Amniotic epithelial cell (primary cell): ENCODE data around the gene ARFIP1.
"Not testable (repeated sequence)": the region's sequence is repeated elsewhere in the genome, so short reads cannot be mapped to it uniquely, and the experiment has no call there.

ENCODE experiments used
- DNase-seq: peaks from one replicate; pipeline ENCODE4 v3.0.0-alpha.2; 2010; ENCODE audit warnings: low read depth

ARFIP1 gene

DNA sequence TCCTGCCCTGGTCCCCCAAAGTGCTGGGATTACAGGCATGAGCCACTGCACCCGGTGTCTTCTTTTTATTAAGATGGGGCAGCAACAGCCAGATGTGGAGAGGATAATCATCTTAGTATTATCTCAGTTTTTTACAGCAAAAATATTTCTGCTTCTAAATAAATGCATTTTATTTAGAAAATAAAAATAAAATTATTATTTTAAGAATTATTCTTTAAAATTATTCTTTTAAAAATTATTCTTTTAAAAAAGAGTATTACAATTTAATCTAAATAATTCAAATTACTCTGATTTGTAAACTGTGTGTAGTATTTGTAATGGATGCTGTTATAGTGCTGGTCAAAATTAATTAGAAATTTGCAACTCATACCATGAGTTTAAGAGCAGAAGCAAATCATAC lies 67.6 kb downstream of the ARFIP1 start:
- no peak for DNase-seq

DNA sequence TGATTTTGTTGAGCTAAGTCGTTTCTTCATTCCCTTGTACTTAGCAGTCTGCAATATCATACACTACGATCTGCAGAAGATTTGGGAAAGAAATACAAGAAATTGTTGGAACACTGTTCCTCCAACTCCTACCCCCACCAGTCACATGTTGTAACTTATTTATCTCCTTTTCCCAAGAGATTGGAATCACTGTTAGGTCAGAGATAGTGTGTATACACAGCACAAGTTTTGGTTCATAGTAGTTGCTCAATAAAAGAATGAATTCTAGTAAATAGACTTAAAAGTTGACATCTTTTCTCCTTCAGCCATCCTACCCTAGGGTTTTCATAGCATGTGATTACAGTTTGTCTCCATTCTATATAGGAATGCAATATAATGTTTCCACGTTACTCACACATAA lies 68.8 kb downstream of the ARFIP1 start:
- DNase-seq = peak; percentile 47

- no peak for DNase-seq
Measured at GRCh38 chr4:152849350-152849749, 69.6 kb downstream of the ARFIP1 start.

GRCh38 chr4:152850377-152850776 lies 70.6 kb downstream of the ARFIP1 start:
- DNase-seq = peak; percentile 68

DNA sequence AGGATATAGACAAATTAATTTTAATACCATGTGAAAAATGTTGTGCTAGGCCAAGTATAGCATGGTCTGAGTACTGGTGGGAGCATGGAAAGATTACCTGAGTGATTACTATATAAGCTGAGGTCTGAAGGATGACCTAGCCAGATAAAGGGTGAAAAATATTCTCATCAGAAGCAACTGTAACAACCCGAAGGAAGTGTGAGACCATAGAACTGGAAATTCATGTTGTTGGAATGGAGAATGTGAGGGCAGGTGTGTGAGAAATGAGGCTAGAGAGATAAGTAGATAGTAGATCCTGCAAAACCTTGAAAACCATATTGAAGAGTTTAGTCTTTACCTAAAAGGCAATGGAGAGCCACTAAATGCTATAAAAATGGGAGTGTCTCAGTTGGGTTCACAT lies 71.5 kb downstream of the ARFIP1 start:
- DNase-seq = no peak

DNA sequence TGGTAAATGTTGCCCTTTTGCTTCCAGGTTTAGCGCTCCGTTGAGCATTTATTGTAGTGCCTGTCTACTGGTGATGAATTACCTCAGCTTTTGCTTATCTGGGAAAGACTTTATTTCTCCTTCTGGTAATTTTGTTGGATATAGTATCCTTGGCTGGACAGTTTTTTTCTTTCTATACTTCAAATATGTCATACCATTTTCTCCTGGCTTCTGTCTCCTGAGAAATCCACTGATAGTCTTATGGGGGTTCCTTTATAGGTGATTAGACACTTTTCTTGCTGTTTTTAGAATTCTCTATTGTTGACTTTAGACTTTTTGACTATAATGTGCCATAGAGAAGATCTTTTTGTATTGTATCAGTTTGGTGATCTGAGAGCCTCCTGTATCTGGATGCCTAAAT lies 73.5 kb downstream of the ARFIP1 start:
- DNase-seq = no peak

GRCh38 chr4:152854016-152854415 lies 74.3 kb downstream of the ARFIP1 start:
- not testable (repeated sequence) for DNase-seq

- no peak for DNase-seq
Measured at GRCh38 chr4:152856960-152857359, 77.2 kb downstream of the ARFIP1 start.

GRCh38 chr4:152858934-152859333 lies 79.2 kb downstream of the ARFIP1 start:
- no peak for DNase-seq

GRCh38 chr4:152860046-152860445 lies 80.3 kb downstream of the ARFIP1 start:
- no peak for DNase-seq

GRCh38 chr4:152862608-152863007 lies 82.9 kb downstream of the ARFIP1 start:
- DNase-seq = peak; percentile 50

DNA sequence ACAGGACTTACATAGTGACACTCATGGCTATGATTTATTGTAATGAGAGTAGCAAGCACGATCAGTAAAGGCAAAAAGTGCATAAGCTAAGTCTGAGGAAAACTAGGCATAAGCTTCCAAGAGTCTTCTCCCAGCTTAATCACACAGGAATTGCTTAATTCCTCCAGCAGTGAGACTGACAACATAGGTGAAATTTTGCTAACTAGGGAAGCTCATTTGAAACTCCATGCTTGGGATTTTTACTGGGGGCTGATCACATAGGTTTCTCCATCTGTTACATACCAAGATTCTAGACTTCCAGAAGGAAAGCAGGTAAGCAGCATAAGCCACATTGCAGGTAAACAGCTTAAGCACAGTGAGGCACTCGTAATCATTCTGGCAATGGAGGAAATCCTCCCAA lies 84.6 kb downstream of the ARFIP1 start:
- DNase-seq = peak; percentile 26

- DNase-seq = not testable (repeated sequence)
Measured at GRCh38 chr4:152866432-152866993, 86.8 kb downstream of the ARFIP1 start.

- DNase-seq = no peak
Measured at GRCh38 chr4:152870606-152871005, 90.9 kb downstream of the ARFIP1 start.

GRCh38 chr4:152875261-152875660 lies 95.5 kb downstream of the ARFIP1 start:
- no peak for DNase-seq

- no peak for DNase-seq
Measured at GRCh38 chr4:152877868-152878267, 98.1 kb downstream of the ARFIP1 start.

- no peak for DNase-seq
Measured at GRCh38 chr4:152880263-152880662, 100.5 kb downstream of the ARFIP1 start.

GRCh38 chr4:152881974-152882373 lies 102.2 kb downstream of the ARFIP1 start:
- DNase-seq = no peak

- DNase-seq = no peak
Measured at GRCh38 chr4:152885185-152885584, 105.4 kb downstream of the ARFIP1 start.

- no peak for DNase-seq
Measured at GRCh38 chr4:152886201-152886600, 106.4 kb downstream of the ARFIP1 start.

GRCh38 chr4:152887981-152888380 lies 108.2 kb downstream of the ARFIP1 start:
- DNase-seq = no peak

- no peak for DNase-seq
Measured at GRCh38 chr4:152892974-152893373, 113.2 kb downstream of the ARFIP1 start.

- peak; percentile 34 for DNase-seq
Measured at GRCh38 chr4:152894673-152895072, 114.9 kb downstream of the ARFIP1 start.

DNA sequence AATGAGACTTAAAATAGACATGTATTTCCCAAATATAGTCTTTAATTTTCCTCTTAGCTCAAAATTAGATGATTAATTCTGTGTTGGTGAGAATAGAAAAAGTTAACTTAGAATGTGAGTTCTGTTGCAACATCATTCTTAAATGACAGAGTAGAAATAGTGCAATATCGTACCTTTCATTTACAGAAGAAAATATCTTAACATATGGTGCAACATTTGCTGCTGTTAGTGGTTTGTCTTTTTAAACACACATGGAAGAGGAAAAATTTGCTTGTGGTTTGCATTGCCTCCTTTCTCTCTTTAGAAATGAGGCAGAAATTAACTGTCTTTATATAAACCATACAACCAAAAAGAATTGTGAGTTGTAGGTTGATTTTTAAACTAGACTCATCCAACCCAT lies 117.1 kb downstream of the ARFIP1 start:
- DNase-seq = peak; percentile 84

DNA sequence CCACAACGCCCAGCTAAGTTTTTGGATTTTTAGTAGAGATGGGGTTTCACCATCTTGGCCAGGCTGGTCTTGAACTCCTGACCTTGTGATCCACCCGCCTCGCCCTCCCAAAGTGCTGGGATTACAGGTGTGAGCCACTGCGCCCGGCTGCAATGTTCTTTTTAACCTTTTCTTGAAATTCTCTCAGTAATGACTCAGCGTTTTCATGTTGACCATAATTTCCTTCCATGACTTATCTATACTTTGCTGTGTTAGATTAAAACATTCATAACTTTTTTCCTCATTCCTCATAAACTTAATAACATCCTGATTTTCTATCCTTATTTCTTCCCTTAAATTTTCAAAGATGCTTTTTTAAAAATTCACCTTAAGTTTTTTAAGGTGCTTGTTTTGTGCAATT lies 118.4 kb downstream of the ARFIP1 start:
- DNase-seq = not testable (repeated sequence)
